ENCODE measurements around the gene MYRIP.

- TF ChIP-seq YY1 (IDR thresholded peaks at IDR 0.05; ENCODE audit: insufficient read depth, insufficient read length): no peak
- no peak for TF ChIP-seq ZNF274 (IDR thresholded peaks at IDR 0.05; ENCODE audit: low read depth, low read length)
Measured at GRCh38 chr3:40103829-40104228, 294.4 kb downstream of the MYRIP start.
